Fibroblast of upper back skin (primary cell): ENCODE data around the gene MYO3A.

Experiments
- DNase-seq: peaks from one replicate; pipeline ENCODE4 v3.0.0-alpha.2; 2013

Gene MYO3A

DNA sequence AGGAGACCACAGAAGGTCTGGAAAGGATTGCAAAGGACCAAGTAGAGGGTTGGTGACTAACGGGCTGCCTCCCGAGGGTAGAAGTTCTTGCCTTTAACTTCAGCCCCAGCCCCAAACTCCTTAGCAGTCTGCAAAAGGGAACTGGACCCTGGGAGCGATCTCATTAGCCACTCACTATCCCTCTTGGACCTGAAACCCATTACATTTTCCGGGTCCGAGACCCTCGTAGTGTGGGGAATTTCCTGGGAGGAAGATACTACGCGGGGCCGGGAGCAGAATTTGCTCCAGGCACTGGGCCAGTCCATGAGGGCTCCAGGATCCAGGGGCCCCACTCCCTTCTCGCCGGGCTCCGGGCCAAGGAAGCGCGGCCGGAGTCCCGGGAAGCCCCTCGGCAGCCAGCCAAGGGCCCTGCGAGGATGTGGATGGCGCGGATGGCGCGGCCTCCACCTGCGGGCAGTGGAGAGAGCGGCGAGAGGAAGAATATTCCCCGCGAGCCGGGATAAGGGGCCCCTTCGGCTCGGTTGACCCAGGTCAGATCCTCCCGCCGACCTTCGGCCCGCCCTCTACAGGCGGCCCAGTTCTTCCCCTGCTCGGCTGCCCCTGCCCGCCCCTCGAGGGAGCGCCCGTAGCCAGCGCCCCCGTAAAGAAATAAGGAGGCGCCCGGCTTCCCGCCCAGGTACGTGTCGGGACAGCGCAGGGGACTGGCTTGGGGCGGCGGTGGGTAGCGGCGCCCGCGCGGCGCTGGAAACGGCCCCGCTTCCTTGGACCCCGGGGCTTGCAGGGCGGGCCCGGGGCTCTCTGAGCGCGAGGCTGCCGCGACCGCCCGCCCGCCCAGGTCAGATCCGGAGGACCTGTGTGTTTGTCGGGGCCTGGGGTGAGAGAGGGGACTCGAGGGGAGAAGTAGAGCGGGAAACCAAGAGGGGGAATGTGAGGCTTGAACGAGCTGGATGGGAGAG, at the start of gene MYO3A:
Gene MYO3A (plus strand): TSS at position 577 of the 956 bp plus-strand sequence. CDS start 17,882 bp downstream, outside the sequence.
- no peak for DNase-seq

- no peak for DNase-seq
Observed at GRCh38 chr10:25888627-25889026, 45.4 kb upstream of the MYO3A start.

DNA sequence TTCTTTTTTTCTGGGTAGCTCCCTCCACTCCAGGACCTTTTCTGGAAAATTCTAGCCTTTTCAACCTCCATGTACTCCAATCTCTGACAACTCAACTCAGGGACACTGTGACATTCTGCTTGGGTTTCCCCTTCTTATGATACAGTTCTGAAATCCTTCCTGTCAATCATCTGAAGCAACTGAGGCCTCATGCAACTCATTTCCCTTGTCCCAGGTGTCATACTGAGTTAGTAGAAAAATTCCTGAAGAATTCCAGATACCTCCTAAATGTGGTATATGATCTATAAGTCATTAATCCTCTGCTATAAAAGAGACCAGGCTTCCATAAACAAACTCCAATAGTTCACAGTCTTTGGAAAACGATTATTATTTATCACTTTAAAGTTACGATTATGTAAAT, 43.0 kb upstream of the MYO3A start:
- DNase-seq, result no peak

GRCh38 chr10:25895856-25896255, 38.2 kb upstream of the MYO3A start:
- DNase-seq, result no peak

DNA sequence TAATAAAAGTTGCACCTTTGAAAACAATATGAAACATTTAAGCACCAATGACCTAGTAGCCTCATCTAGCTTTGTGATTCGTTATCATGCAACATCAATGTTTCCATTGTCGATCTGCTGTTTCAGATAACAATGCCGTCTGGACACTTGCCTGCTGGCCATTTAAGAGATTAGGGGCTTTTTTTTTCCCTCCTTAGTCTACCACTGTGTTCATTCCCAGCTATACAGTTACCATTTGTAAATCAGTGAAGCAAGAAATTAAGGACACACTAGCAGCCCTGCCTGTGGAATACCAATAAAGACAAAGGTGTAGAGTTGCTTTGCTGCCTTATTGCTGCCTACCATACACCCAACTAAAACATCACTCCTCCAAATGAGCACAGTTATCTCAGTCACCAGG, 37.6 kb upstream of the MYO3A start:
- DNase-seq, result no peak

DNA sequence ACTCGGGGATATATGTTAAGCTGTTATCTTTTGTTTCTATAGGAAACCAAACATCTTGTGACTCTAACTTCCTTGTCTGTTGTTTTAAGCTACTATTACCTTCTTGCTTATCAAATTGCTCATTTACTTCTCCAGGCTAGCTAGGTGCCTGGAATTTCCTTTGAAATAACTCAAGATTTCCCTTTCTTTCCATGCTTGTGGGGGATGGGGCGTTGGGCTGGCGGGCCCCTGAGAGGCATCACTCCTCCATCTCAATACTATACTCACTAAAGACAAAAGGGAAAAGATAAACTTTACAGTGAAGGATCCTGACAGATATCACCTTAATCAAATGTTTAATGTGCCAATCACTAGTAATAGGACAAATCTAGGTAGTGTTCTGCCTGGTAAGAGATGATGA, 34.7 kb upstream of the MYO3A start:
- no peak for DNase-seq

DNA sequence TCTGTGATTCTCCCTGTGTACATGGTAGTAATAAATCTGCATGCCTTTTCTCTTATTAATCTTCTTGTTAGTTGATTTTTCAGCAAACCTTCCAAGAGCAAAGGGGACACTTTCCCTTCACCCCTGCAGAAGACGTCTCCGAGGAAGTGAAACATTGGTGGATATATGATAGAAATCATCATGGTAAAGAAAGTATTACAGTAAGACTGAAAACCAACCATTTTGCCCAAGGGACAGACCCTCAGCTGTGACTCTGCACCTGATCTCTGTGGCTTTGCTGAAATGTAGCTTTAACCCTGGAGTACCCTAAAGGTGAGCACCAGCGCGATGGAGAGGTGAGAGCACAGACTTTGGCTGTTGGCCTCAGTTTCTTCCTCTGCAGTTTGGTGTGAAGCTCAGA, 32.8 kb upstream of the MYO3A start:
- no peak for DNase-seq

DNA sequence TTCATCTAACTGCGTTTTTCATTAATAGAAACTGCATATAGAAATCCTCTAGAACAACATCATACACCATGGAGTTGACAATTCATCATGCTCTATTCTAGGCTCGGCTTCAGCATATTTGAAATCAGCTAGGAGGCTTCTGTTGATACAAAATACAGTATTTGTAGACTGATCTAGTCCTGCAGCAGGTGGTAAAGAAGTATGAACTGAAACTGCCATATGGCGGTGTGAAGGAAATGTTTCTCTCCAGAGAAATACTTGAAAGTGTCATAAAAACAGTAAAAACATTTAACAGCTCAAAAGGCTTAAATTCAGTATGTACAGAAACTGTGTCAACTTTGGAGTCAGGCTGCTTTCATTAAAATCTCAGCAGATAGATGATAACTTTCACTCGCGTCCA, 32.0 kb upstream of the MYO3A start:
- no peak for DNase-seq

GRCh38 chr10:25907261-25907660, 26.8 kb upstream of the MYO3A start:
- no peak for DNase-seq

DNA sequence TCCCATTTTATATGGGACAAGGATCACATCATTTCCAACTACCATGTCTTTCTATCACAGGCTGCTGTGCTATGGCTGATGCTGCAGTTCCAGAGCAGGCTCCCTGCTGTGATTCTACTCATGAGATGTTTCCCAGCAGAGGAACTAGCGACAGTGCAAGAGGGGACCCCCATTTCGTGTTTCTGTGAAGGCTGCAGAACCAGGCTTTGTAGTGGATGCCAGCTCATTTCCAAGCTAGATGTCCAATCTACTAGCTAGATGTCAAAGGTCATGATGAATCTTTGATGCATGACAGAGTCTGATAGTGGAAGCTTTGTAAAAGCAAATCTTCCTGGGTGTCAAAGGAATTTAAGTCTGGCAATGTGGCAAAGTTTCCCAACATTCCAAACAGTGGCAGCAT, 21.2 kb upstream of the MYO3A start:
- DNase-seq, result no peak

DNA sequence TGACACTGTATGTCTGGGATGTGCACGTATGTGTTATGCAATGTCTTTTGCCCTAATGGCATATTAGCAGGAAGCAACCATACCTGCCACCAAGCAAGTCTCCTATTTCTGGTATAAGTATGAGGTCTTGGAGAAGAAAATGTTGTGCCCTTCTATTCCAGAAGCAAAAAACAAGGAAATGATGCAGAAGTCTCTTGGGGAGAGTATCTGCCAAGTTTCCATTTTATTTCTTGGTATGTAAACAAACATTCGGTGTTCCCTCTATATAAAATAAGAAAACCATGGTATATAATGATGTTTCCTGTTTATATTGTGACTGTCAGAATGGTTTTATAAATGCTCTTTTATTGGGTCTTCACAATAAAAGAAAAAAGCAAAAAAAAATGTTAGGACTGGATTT, 19.3 kb upstream of the MYO3A start:
- DNase-seq, result no peak

- DNase-seq, result no peak
Observed at GRCh38 chr10:25934621-25935139, 651 bp downstream of the MYO3A start.

- no peak for DNase-seq
Observed at GRCh38 chr10:25938405-25938804, 4.4 kb downstream of the MYO3A start.

DNA sequence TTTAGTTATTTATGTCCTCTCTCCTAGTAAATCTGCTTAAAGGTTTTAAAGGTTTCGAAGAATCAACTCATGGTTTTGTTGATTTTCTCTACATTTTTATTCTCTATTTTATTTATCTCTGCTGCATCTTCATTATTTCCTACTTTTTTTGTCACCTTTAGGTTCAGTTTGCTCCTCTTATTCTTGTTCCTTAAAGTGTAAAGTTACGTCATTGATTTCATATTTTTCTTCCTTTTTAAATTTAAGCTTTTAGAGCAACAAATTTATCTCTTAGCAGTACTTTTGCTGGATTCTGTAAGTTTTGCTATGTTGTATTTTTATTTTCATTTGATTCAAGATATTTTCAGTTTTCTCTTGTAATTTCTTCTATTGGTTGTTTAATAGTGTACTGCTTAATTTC, 10.7 kb downstream of the MYO3A start:
- no peak for DNase-seq

GRCh38 chr10:25952857-25953256, 18.8 kb downstream of the MYO3A start:
- DNase-seq, result no peak

DNA sequence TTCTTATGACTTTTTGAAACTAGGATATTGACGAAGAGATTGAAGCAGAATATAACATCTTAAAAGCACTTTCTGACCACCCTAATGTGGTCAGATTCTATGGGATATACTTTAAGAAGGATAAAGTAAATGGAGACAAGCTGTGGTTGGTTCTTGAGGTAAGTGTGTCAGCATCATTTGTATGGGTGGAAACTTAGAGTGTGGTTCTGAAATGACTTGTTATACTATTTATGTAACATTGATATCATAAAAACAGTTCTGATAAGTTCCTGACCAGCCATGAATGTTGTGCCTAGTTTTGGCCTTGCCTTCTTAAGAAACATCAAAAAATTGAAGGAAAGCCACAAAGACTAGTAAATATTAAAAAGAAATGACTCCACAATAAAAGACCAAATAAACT, 20.8 kb downstream of the MYO3A start:
- no peak for DNase-seq

- DNase-seq, result no peak
Observed at GRCh38 chr10:25959540-25960232, 25.7 kb downstream of the MYO3A start.

DNA sequence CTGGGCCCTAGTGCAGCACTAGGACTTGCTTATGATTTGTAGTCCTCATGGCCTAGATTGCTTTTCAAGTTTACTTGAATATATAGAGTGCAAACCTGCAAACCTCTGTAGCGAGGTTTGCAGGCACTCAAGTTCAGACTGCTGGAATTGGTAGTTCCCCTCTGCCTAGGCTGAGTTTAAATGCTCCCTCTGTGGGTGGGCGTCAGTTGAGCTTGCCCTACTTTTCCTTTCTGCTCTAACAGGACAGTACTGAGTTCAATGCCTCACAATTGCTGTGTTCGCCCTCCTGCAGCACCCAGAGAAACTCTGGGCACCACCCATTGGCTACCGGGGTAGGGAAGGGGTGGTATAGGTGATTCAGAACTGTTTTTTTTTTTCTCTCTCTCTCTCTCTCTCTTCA, 31.6 kb downstream of the MYO3A start:
- no peak for DNase-seq

DNA sequence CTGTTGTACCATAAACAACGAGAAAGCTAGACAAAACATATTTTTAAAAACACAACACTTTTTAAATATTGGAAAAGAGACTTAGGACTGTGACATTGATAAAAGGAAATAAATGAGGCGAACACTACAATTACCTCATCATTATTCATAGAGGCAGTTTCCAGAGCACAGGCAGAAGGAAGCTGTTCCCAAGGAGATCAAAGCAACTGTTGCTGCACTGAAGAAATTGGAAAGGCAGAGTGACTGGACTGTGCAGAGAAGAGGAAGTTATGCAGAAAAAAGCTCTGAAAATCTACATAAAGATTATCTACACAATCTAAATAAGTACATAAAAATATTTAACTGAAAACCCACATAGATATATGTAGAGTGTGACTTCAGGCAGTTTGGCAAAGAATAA, 32.8 kb downstream of the MYO3A start:
- DNase-seq, result no peak

DNA sequence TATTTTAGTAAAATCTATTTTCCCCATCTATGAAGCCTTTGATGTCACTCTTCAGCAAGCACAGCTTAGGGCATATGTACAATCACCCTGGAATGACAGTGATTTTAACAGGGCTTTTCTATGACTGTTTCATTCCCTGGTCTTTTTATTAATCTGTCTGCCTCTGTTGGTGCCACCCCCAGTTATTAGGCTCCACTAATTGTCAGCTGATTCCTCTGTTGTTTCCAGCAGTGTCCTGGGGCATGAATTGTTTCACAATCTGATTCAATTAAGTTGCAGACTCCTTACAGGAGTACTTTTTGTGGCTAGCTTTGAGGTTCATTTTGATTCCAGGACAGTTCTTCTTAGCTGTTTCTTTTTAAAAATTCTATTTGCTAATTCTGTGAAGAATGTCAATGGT, 38.6 kb downstream of the MYO3A start:
- DNase-seq, result no peak

DNA sequence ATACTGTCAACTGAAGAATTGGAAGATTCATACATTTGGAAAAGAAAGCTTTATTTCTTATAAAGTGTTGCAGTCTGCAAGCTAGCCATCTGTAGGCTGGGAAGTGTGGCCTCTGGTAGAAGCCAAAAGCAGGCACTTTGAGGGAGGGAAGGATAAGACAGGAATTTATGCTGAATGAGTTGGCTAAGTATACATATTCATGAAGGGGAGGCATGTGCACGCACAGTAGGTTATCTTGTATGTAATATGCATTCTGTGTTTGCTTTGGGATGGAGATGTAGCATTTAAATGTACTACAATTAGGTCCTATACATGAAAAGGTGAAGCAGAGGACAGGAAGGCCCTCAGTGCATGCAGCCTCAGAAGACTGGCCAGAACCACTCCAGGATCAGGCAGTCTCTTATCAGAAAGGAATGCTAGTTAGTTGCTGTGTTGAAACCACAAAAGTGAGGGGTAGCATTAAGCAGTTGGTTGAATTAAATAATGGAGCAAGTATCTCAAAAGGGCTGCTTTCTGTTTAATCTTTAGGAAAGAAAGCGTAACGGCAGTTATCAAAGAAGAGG, 40.9 kb downstream of the MYO3A start:
- no peak for DNase-seq

DNA sequence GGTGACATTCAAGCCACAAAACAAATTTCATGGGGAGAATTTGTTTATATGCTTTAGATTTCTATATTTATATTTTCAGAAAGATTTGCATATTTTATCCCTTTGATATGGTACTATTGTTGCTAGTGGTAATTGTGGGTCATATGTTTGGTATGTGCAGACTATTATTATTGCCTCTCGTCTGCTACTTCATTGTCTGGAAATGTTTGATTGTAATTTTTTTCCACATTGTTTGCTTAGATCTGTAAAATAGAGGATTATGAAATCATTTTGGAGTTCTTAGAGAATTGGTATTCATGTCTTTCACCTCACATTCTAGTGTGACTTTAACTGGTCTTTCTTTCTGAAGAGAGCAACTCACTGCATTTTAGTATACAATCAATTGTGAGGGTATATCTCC, 44.7 kb downstream of the MYO3A start:
- DNase-seq, result no peak

- DNase-seq, result no peak
Observed at GRCh38 chr10:25982107-25982506, 48.1 kb downstream of the MYO3A start.

DNA sequence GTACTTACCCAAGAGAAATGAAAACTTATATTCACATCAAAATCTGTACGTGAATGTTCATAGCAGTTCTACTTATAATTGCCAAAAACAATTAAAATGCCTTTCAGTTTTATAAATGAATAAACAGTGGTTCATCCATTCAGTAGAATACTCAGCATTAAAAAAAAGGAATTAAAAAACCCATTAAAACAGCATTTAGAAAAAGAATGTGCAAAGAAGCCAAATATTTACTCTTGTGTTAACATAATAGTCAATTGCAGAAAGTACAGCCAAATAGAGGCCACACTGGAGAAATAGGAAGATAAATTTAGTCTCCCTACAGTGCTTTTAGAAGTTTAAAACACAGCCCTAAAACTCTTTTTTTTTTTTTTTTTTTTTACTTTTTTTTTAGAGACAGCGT, 54.6 kb downstream of the MYO3A start:
- no peak for DNase-seq
